ENCODE measurements around the gene PNLDC1.
"Not testable (repeated sequence)": the region's sequence is repeated elsewhere in the genome, so short reads cannot be mapped to it uniquely, and the experiment has no call there.

DNA sequence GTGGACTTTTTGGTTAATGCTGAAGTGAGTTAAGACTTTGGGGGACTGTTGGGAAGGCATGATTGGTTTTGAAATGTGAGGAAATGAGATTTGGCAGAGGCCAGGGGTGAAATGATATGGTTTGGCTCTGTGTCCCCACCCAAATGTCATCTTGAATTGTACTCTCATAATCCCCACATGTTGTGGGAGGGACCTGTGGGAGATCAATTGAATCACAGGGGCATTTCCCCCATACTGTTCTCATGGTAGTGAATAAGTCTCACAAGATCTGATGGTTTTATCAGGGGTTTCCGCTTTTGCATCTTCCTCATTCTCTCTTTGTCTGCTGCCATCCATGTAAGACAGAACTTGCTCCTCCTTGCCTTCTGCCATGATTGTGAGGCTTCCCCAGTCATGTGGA, 49.8 kb downstream of the PNLDC1 start:
- not testable (repeated sequence) for TF ChIP-seq POLR2A, POLR2AphosphoS5 (IDR thresholded peaks at IDR 0.05; ENCODE audit: low read depth, low read length)
